TTC549 (cell line): ENCODE measurements around the gene NDUFA3.

Source experiments
- FAIRE-seq: peaks from 2 replicates; lab custom pipeline; 2012; peaks lifted over from hg19 to GRCh38; lab: Jason Lieb, UNC

Gene NDUFA3

GRCh38 chr19:54108496-54108895 lies 5.8 kb downstream of the NDUFA3 start:
- FAIRE-seq = no peak

GRCh38 chr19:54109651-54110050 lies 7.0 kb downstream of the NDUFA3 start:
- FAIRE-seq = no peak

GRCh38 chr19:54114340-54115108 lies 11.9 kb downstream of the NDUFA3 start:
- no peak for FAIRE-seq

- FAIRE-seq = peak; percentile 72
Measured at GRCh38 chr19:54115109-54116063, 12.7 kb downstream of the NDUFA3 start, which contains the start of the genes PRPF31 and TFPT. TSS of gene PRPF31 (plus strand) at chr19:54115754. CDS start at chr19:54118279, 2,525 bp downstream. TSS of gene TFPT (minus strand) at chr19:54115657. CDS start at chr19:54115269, 388 bp downstream.

GRCh38 chr19:54121259-54121658 lies 18.6 kb downstream of the NDUFA3 start:
- FAIRE-seq = no peak

GRCh38 chr19:54123682-54124081 lies 21.0 kb downstream of the NDUFA3 start:
- no peak for FAIRE-seq

GRCh38 chr19:54124393-54124792 lies 21.7 kb downstream of the NDUFA3 start:
- FAIRE-seq = no peak

GRCh38 chr19:54125713-54126112 lies 23.1 kb downstream of the NDUFA3 start:
- FAIRE-seq = no peak

GRCh38 chr19:54127688-54128440 lies 25.2 kb downstream of the NDUFA3 start:
- FAIRE-seq = no peak

- no peak for FAIRE-seq
Measured at GRCh38 chr19:54128441-54128725, 25.7 kb downstream of the NDUFA3 start.

GRCh38 chr19:54128796-54129616 lies 26.4 kb downstream of the NDUFA3 start:
- no peak for FAIRE-seq

- no peak for FAIRE-seq
Measured at GRCh38 chr19:54129617-54129996, 27.0 kb downstream of the NDUFA3 start.

GRCh38 chr19:54133312-54133956 lies 30.8 kb downstream of the NDUFA3 start:
- FAIRE-seq = no peak

GRCh38 chr19:54133957-54134590 lies 31.4 kb downstream of the NDUFA3 start:
- no peak for FAIRE-seq

GRCh38 chr19:54136086-54136863 lies 33.6 kb downstream of the NDUFA3 start:
- FAIRE-seq = no peak

GRCh38 chr19:54136864-54137698 lies 34.4 kb downstream of the NDUFA3 start:
- FAIRE-seq = peak; percentile 99

- no peak for FAIRE-seq
Measured at GRCh38 chr19:54137699-54138488, 35.2 kb downstream of the NDUFA3 start, which contains the start of gene CNOT3. TSS of gene CNOT3 (plus strand) at chr19:54137762. CDS start at chr19:54142979, 5,217 bp downstream.
